ENCODE results near the gene FURIN.
A peak's percentile ranks its signal among the peaks of the same experiment; 100 is the strongest.

The FURIN gene

DNA sequence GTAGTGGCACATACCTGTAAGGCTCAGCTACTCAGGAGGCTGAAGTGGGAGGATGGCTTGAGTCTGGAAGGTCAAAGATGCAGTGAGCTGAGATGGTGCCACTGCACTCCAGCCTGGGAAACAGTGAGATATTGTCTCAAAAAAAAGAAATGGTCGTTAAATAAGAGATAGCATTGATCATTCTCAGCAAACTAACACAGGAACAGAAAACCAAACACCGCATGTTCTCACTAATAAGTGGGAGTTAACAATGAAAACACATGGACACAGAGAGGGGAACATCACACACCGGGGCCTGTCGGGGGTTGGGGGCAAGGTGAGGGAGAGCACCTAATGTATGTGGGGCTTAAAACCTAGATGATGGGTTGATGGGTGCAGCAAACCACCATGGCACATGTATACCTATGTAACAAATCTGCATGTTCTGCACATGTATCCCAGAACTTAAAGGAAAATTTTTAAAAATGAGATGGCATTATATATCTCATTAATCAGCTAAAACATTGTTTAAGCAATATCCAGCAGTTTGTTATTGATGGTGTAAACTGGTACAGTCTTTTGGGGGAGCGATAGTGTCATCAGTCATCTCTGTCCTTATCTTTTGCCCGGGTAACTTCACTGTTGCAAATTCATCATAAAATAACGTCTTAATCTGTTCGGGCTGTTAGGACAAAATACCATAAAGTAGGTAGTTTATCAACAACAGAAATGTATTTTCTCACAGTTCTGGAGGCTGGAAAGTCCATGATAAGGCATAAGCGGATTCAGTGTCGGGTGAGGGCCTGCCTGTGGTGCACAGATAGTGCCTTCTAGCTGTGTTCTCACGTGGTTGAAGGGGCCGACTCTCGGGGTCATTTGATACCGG, 33.0 kb downstream of the FURIN start:
- peaks cover 16% of the 10 kb centered on the region for H3K4me1 ChIP-seq (ENCODE audit: insufficient read depth, low read length)
- H3K4me3 ChIP-seq (ENCODE audit: low read depth in 1 of 2, low read length in 2 of 2) = peak overlapping the region in 1 of 2 donors; percentile 83
- peak overlapping the region; percentile 98 for H3K27ac ChIP-seq (ENCODE audit: low read depth, low read length)
- no peaks in the 10 kb centered on the region for H3K27me3 ChIP-seq (ENCODE audit: control insufficient read depth in 1 of 2, insufficient read depth in 2 of 2, low read length in 2 of 2)
- peak overlapping the region; percentile 78 for H3K9ac ChIP-seq (ENCODE audit: low read length)
- H3K9me3 ChIP-seq (ENCODE audit: low read length) = no peaks in the 10 kb centered on the region
- peaks cover 21% of the 10 kb centered on the region for H3K36me3 ChIP-seq (ENCODE audit: insufficient read depth, low read length)

DNA sequence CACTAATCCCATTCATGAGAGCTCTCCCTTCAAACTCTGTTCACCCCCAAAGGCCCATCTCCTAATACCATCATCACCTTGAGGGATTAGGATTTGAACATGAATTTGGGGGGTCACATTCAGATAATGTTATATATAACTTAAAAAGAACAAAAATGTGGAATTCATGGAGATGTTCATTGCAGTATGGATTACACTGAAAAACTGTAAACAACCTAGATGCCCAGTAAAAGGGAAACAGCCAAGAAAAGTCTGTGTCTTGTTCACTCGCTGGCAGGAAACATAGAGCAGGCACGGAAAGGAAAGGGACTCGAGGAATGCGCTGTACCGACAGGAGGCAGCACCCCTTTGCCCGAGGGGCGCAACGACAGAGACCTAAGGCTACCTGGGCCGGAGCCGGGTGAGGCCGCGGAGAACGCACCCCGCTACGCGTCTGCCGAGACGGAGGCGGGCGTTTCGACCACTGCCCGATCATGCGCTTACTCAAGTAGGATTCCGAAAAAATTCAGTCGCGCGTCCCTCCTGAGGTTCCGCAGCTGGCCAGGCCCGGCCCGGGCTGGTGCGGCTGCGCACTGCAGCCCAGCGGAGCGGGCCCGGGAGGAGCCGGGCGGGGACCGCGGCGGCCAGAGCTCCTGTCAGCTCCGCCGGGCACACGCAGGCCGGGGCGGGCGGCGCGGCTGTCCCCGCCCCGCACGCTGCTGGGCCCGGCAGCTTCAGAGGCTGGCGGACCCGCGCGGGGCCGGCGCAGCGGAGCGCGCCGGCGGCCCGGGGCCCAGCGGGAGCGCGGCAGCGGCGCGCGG, 33.9 kb downstream of the FURIN start:
- Histone ChIP-seq H3K9ac (ENCODE audit: low read length) (peak overlapping the region; percentile 78), H3K36me3 (ENCODE audit: insufficient read depth, low read length) (peaks cover 26% of the 10 kb centered on the region), H3K4me1 (ENCODE audit: insufficient read depth, low read length) (peaks cover 16% of the 10 kb centered on the region), H3K9me3 (ENCODE audit: low read length) (no peaks in the 10 kb centered on the region), H3K4me3 (ENCODE audit: low read depth in 1 of 2, low read length in 2 of 2) (peak overlapping the region in 1 of 2 donors; percentile 83), H3K27me3 (ENCODE audit: control insufficient read depth in 1 of 2, insufficient read depth in 2 of 2, low read length in 2 of 2) (no peaks in the 10 kb centered on the region), H3K27ac (ENCODE audit: low read depth, low read length) (peak overlapping the region; percentile 98)

DNA sequence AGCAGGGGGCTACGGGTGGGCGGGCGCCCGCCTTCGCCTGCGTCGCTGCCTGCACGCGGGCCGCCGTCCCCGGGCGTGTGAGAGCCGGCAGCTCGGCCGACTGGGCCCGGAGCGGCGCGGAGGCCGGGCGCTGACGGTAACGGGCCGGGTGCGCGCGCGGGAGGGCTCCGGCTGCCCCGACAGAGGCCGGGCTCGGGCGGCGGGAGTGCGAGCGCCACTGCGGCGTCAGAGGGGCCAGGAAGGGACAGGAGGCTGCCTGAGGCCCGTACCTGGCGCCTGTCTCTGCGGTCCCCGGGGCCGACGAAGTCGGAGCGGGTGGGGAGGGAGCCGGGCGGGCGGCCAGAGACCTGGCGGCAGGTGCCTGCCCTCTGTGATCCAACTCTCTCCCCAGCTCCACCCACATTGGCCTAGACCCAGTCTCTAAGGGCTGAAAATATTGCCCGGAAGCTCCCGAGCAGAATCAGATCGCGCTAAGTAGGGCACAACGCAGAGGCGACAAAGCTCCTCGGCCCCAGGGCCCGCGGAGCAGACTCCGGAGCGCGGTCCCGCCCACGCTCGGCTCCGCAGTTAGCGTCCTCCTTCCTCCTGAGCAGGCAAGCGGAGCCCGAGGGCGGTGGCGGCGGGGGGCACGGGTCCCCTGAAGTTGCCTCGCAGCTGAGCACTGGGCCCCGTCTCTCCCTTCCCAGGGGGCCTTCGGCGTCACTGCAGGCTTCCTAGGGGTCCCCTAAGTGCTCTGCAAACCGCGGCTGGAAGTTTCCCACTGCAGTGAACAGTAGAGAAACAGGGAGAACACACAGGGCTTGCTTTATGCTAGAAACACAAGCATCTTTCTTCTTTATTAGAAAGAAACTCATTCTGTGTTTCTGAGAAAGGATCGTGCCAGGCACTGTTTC, 34.7 kb downstream of the FURIN start, which contains the start of gene MAN2A2:
Gene MAN2A2 (plus strand): TSS at position 463 of the 893 bp plus-strand sequence. CDS start 906 bp downstream, outside the sequence.
- Histone ChIP-seq H3K27ac (ENCODE audit: low read depth, low read length) (peak within 1 kb of the TSS; percentile 98), H3K4me1 (ENCODE audit: insufficient read depth, low read length) (peaks cover 16% of the 10 kb centered on the region), H3K27me3 (ENCODE audit: control insufficient read depth in 1 of 2, insufficient read depth in 2 of 2, low read length in 2 of 2) (no peaks in the 10 kb centered on the region), H3K4me3 (ENCODE audit: low read depth in 1 of 2, low read length in 2 of 2) (peak within 1 kb of the TSS; percentile 83 to 96), H3K9me3 (ENCODE audit: low read length) (no peaks in the 10 kb centered on the region), H3K9ac (ENCODE audit: low read length) (peak within 1 kb of the TSS; percentile 78), H3K36me3 (ENCODE audit: insufficient read depth, low read length) (peaks cover 35% of the 10 kb centered on the region)

DNA sequence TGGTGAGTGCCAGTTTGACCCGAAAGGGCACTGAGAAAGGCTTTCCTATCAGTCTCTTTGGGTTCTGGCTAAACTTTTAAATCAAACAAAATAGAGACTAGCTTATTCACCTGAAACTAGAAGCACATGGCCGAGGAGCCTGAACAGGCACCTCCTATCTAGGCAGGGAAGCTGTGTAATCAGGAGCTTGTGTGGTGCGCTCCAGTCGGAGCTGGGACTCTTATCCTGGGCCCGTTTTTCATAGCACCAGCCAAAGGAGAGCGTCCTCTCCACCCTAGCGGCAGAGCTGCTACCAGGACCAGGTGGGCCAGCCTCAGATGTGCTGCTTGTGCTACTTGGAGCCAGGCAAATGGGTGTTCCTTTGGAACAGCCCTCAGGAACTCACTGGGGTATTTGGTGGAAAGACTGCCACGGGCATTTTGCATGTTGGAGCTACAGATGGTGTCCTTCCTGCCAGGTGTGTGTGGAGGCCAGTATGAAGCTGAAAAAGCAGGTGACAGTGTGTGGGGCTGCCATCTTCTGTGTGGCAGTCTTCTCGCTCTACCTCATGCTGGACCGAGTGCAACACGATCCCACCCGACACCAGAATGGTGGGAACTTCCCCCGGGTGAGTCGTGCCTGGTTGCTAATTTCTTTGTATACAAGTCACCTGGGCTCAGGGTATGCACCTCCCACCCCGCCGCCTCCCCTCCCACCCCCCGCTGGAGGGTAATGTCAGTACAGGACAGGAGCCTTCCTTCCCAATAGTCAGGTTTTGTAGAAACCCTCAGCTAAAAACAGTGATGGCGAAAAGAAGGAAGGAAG, 35.5 kb downstream of the FURIN start:
- peak overlapping the region; percentile 98 for H3K27ac ChIP-seq (ENCODE audit: low read depth, low read length)
- H3K27me3 ChIP-seq (ENCODE audit: control insufficient read depth in 1 of 2, insufficient read depth in 2 of 2, low read length in 2 of 2) = no peaks in the 10 kb centered on the region
- H3K4me1 ChIP-seq (ENCODE audit: insufficient read depth, low read length) = peaks cover 16% of the 10 kb centered on the region
- peak overlapping the region; percentile 65 for H3K9ac ChIP-seq (ENCODE audit: low read length)
- peak overlapping the region; percentile 66 to 96 for H3K4me3 ChIP-seq (ENCODE audit: low read depth in 1 of 2, low read length in 2 of 2)
- H3K9me3 ChIP-seq (ENCODE audit: low read length) = no peaks in the 10 kb centered on the region
- H3K36me3 ChIP-seq (ENCODE audit: insufficient read depth, low read length) = peaks cover 37% of the 10 kb centered on the region

DNA sequence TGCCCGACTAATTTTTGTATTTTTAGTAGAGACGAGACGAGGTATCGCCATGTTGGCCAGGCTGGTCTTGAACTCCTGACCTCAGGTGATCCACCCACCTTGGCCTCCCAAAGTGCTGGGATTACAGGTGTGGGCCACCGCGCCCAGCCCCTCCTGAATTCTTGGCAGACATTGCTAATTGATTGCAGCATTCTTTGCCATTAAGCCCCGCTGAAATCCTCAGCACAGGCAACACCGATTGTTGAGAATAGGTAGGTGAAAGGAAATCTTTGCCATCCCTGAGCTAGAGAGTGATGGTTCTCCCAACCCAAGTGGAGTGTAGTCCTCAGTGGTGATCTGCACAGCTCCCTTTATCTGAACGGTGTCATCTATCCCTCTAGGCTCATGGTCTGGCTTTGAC, 36.4 kb downstream of the FURIN start:
- no peaks in the 10 kb centered on the region for H3K27me3 ChIP-seq (ENCODE audit: control insufficient read depth in 1 of 2, insufficient read depth in 2 of 2, low read length in 2 of 2)
- no peak overlapping the region for H3K27ac ChIP-seq (ENCODE audit: low read depth, low read length)
- H3K4me3 ChIP-seq (ENCODE audit: low read depth in 1 of 2, low read length in 2 of 2) = no peak overlapping the region
- H3K9ac ChIP-seq (ENCODE audit: low read length) = no peak overlapping the region
- peaks cover 16% of the 10 kb centered on the region for H3K4me1 ChIP-seq (ENCODE audit: insufficient read depth, low read length)
- H3K9me3 ChIP-seq (ENCODE audit: low read length) = no peaks in the 10 kb centered on the region
- peaks cover 45% of the 10 kb centered on the region for H3K36me3 ChIP-seq (ENCODE audit: insufficient read depth, low read length)

DNA sequence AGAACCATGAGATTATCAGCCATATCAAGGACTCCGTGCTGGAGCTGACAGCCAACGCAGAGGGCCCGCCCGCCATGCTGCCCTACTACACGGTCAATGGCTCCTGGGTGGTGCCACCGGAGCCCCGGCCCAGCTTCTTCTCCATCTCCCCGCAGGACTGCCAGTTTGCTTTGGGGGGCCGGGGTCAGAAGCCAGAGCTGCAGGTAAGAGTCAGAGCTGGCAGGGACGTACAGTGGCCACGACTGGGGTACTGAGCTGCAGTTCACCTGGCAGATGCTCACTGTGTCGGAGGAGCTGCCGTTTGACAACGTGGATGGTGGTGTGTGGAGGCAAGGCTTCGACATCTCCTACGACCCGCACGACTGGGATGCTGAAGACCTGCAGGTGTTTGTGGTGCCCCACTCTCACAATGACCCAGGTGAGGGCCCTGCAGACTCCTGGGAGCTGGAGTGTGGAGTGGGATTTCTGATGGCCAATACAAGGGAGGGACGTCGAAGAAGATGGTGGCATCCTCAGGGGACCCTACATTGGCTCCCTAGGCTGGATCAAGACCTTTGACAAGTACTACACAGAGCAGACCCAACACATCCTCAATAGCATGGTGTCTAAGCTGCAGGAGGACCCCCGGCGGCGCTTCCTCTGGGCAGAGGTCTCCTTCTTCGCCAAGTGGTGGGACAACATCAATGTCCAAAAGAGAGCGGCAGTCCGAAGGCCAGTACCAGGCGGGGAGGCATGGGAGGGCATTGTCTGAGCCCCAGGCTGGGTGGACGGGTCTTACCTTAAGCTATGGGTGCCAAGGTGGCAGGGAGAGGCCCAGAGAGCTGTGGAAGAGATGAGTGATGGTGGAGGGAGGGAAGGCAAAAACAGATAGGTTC, 37.2 kb downstream of the FURIN start:
- H3K4me1 ChIP-seq (ENCODE audit: insufficient read depth, low read length) = peaks cover 16% of the 10 kb centered on the region
- H3K9ac ChIP-seq (ENCODE audit: low read length) = no peak overlapping the region
- no peaks in the 10 kb centered on the region for H3K27me3 ChIP-seq (ENCODE audit: control insufficient read depth in 1 of 2, insufficient read depth in 2 of 2, low read length in 2 of 2)
- no peaks in the 10 kb centered on the region for H3K9me3 ChIP-seq (ENCODE audit: low read length)
- no peak overlapping the region for H3K4me3 ChIP-seq (ENCODE audit: low read depth in 1 of 2, low read length in 2 of 2)
- peaks cover 53% of the 10 kb centered on the region for H3K36me3 ChIP-seq (ENCODE audit: insufficient read depth, low read length)
- no peak overlapping the region for H3K27ac ChIP-seq (ENCODE audit: low read depth, low read length)

DNA sequence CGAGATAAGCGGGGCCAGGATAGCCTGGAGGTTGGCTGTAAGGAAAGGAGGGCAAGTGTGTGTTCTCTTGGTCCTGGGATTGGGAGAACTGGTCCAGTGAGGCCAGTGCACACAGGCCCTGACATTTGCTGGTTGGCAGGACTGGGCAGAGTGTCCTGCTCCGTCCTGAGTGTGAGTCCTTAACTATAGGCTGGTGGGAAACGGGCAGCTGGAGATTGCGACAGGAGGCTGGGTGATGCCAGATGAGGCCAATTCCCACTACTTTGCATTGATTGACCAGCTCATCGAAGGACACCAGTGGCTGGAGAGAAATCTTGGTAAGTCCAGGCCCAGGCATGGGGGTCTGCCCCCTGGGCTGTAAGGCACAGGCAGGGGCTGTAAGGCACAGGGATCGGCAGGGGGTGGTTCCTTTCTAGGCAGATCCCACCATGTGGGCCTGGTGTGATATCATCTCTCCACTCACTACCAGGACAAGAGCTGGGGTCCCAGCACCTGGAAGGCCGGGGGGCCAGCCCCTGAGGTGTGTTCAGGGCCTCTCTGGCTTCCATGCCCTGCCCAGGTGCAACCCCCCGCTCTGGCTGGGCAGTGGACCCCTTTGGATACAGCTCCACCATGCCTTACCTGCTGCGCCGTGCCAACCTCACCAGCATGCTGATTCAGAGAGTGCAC, 37.9 kb downstream of the FURIN start:
- Histone ChIP-seq H3K4me1 (ENCODE audit: insufficient read depth, low read length) (peaks cover 16% of the 10 kb centered on the region), H3K4me3 (ENCODE audit: low read depth in 1 of 2, low read length in 2 of 2) (no peak overlapping the region), H3K36me3 (ENCODE audit: insufficient read depth, low read length) (peaks cover 61% of the 10 kb centered on the region), H3K9ac (ENCODE audit: low read length) (no peak overlapping the region), H3K27ac (ENCODE audit: low read depth, low read length) (no peak overlapping the region), H3K27me3 (ENCODE audit: control insufficient read depth in 1 of 2, insufficient read depth in 2 of 2, low read length in 2 of 2) (no peaks in the 10 kb centered on the region), H3K9me3 (ENCODE audit: low read length) (no peaks in the 10 kb centered on the region)

DNA sequence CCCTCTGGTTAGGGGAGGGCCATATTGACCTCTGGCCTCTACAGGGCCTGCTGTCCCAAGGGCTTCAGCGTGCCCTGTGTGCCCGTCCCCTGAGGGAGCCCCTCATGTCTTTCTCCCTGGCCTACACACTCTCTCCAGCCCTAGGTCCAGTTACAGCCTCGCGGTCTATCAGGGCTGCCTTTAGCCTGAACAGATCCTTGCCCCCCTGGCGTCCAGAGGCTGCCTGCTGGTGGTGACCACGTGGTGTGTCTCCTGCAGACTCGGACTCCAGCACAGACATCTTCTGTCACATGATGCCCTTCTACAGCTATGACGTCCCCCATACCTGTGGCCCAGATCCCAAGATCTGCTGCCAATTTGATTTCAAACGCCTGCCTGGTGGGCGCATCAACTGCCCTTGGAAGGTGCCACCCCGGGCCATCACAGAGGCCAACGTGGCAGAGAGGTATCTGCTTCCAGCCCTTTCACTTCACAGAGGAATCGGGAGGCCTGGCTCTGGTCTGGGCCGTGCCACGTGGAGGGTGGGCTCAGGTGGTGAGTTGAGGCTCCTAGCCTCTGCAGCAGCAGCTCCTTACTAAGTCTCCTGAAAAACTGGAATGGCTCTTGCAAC, 38.8 kb downstream of the FURIN start:
- H3K4me1 ChIP-seq (ENCODE audit: insufficient read depth, low read length) = peaks cover 9% of the 10 kb centered on the region
- no peaks in the 10 kb centered on the region for H3K9me3 ChIP-seq (ENCODE audit: low read length)
- H3K27me3 ChIP-seq (ENCODE audit: control insufficient read depth in 1 of 2, insufficient read depth in 2 of 2, low read length in 2 of 2) = no peaks in the 10 kb centered on the region
- H3K4me3 ChIP-seq (ENCODE audit: low read depth in 1 of 2, low read length in 2 of 2) = no peak overlapping the region
- no peak overlapping the region for H3K9ac ChIP-seq (ENCODE audit: low read length)
- H3K27ac ChIP-seq (ENCODE audit: low read depth, low read length) = no peak overlapping the region
- peaks cover 69% of the 10 kb centered on the region for H3K36me3 ChIP-seq (ENCODE audit: insufficient read depth, low read length)

DNA sequence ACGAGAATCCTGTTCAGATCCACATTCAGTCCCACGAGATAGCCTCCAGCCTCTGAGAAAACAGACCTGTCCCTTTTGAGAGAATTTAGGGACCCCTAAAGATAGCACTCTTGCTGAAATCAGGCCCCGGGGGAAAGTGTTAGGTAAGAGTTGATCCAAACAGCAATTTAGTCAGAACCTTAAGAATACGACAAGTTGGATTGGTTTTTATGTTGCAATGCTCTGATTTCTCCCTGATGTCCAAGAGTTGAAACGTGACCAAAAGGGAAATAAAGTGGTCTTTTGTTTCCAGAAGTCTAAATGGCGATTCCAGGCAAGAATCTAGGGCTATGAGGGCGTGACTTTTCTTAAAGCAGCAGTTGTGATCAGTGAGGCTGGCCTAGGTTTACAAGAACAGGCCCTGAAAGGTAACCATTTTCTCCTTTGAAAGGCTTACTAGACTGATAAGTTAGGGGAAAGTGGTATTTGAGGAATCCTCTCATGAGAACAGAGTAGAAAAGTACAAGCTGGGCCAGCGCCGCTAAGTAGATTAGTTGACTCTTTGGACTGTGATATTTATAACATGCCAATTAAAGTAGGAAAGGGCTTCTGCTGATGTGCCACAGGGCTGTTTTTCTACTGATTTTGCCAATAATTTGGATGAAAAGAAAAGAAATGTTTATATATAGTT, 39.6 kb downstream of the FURIN start:
- no peaks in the 10 kb centered on the region for H3K9me3 ChIP-seq (ENCODE audit: low read length)
- H3K27me3 ChIP-seq (ENCODE audit: control insufficient read depth in 1 of 2, insufficient read depth in 2 of 2, low read length in 2 of 2) = no peaks in the 10 kb centered on the region
- no peak overlapping the region for H3K27ac ChIP-seq (ENCODE audit: low read depth, low read length)
- no peak overlapping the region for H3K4me3 ChIP-seq (ENCODE audit: low read depth in 1 of 2, low read length in 2 of 2)
- peaks cover 8% of the 10 kb centered on the region for H3K4me1 ChIP-seq (ENCODE audit: insufficient read depth, low read length)
- H3K9ac ChIP-seq (ENCODE audit: low read length) = no peak overlapping the region
- H3K36me3 ChIP-seq (ENCODE audit: insufficient read depth, low read length) = peaks cover 77% of the 10 kb centered on the region

Data from muscle layer of colon (tissue), 2 donors.